GM03348 (cell line): ENCODE measurements around the gene NRCAM.

Experiments
- DNase-seq: peaks from one replicate; pipeline ENCODE4 v3.0.0; 2012; ENCODE audit warnings: low spot score

Gene NRCAM

GRCh38 chr7:108246227-108246837, 209.9 kb downstream of the NRCAM start:
- peak; percentile 79 for DNase-seq

GRCh38 chr7:108245523-108246226, 210.6 kb downstream of the NRCAM start:
- no peak for DNase-seq

GRCh38 chr7:108244110-108244509, 212.1 kb downstream of the NRCAM start:
- no peak for DNase-seq

GRCh38 chr7:108239501-108240225, 216.6 kb downstream of the NRCAM start:
- no peak for DNase-seq

- DNase-seq = no peak
These were observed 219.4 kb downstream of the NRCAM start for GRCh38 chr7:108236681-108237415.

GRCh38 chr7:108235451-108236061, 220.7 kb downstream of the NRCAM start:
- no peak for DNase-seq

GRCh38 chr7:108234971-108235450, 221.2 kb downstream of the NRCAM start:
- DNase-seq = no peak

GRCh38 chr7:108234281-108234680, 222.0 kb downstream of the NRCAM start:
- peak; percentile 27 for DNase-seq

- no peak for DNase-seq
These were observed 224.2 kb downstream of the NRCAM start for GRCh38 chr7:108232076-108232475.

- DNase-seq = no peak
These were observed 225.0 kb downstream of the NRCAM start for GRCh38 chr7:108231221-108231620.

- no peak for DNase-seq
These were observed 228.9 kb downstream of the NRCAM start for GRCh38 chr7:108227366-108227765.

- DNase-seq = no peak
These were observed 229.4 kb downstream of the NRCAM start for GRCh38 chr7:108226816-108227299.

GRCh38 chr7:108225531-108226181, 230.6 kb downstream of the NRCAM start:
- DNase-seq = no peak

- DNase-seq = no peak
These were observed 231.8 kb downstream of the NRCAM start for GRCh38 chr7:108224387-108224786.

- peak; percentile 32 for DNase-seq
These were observed 233.9 kb downstream of the NRCAM start for GRCh38 chr7:108222236-108222892.

GRCh38 chr7:108211382-108212201, 244.6 kb downstream of the NRCAM start:
- DNase-seq = no peak

- no peak for DNase-seq
These were observed 245.4 kb downstream of the NRCAM start for GRCh38 chr7:108210796-108211195.

- no peak for DNase-seq
These were observed 250.9 kb downstream of the NRCAM start for GRCh38 chr7:108205311-108205710.

GRCh38 chr7:108204281-108204796, 251.9 kb downstream of the NRCAM start:
- no peak for DNase-seq
